ENCODE results near the gene TMEM132C.
A peak's percentile ranks its signal among the peaks of the same experiment; 100 is the strongest.

Gene TMEM132C

DNA sequence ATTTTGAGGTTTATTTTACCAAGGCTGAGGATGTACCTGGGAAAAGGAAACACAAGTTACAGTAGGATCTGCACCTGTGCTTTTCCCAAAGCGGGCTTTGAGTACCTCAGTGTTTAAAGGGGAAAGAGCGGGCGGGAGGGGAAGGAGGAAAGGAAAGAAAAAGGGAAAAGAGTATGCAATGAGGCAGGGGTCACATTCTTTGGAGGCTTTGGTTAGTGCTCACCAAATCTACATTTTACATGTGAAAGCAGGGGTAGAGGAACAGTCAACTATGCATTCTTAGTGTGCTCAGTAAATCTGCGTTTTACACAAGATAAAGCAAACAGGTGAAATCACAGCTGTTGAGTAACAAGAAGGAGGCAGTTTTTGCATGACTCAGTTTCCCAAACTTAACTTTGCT is 242.2 kb downstream of the TMEM132C start:
- no peak for DNase-seq

DNA sequence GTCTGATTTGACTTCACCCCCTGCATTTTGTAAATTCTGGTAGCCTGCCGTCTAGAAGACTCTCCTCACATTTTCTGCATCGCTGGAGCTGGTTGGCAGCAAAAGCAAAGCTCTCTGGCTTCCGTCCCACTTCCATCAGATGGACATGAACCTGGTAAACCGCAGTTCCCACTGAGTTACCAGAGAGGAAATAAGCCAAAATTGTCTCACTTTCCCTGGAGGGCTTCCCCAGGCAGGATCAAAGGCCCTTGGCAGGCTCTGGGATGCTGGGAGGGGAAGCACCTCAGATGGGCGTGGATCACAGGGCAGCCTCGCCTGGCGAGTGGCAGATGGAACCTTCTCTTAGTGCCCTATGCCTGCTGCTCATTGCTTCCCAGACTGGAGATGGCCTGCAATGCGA is 243.5 kb downstream of the TMEM132C start:
- DNase-seq = no peak

DNA sequence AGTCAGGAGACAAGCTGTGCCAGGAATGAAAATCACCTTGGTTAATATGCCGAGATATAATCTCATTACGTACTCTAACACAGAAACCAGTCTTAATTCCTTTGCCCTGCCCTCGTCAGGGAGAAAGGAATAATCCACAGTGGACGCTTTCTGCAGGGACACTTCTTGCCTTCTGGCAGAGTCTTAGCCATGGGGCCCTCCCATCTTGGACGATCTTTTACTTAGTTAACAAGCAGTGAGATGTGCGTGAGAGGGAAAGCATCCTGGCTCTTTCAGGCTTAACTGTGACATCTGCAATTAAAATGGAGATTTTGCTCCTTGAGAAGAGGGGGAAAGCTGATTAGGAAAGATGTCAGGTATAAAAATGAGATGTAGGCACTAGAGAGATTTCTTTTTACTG is 246.4 kb downstream of the TMEM132C start:
- DNase-seq = no peak

DNA sequence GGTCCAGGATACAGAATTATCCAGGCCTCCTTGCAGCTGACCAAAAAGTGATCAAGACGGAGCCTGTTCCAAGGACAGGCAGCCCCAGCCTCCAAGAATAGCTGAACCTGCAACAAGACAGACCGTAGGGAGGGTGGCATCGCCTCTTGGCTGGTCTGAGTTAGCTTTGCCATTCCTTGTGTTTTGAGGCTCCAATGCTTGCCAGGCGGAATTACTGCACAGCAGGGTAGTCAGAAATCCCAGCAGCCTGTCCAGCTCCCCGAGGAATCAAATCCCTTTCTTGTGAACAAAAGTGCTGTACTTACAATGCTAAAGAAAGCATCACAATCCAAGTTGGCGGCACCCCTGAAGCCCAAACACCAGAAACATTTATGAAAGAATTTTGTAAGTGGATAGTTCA is 246.9 kb downstream of the TMEM132C start:
- no peak for DNase-seq

DNA sequence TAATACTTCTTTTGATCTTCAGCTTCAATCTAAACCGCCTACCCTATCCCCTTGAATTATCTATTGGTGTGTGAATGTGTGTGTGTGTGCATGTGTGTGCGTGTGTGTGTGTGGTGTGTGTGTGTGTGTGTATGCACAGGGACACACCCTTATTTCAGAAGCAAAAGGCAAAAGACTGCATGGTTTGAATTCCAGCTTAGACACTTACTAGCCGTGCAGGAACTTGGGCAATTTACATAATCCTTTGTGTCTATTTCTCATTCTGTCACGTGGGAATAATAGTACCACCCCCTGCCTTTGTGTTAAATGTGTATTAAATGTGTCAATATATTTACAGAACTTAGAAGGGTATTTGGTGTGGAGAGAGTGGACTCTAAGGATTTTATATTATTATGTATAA is 251.7 kb downstream of the TMEM132C start:
- no peak for DNase-seq

- no peak for DNase-seq
These were observed 252.5 kb downstream of the TMEM132C start for GRCh38 chr12:128519426-128519825.

- DNase-seq = no peak
These were observed 255.0 kb downstream of the TMEM132C start for GRCh38 chr12:128521981-128522380.

DNA sequence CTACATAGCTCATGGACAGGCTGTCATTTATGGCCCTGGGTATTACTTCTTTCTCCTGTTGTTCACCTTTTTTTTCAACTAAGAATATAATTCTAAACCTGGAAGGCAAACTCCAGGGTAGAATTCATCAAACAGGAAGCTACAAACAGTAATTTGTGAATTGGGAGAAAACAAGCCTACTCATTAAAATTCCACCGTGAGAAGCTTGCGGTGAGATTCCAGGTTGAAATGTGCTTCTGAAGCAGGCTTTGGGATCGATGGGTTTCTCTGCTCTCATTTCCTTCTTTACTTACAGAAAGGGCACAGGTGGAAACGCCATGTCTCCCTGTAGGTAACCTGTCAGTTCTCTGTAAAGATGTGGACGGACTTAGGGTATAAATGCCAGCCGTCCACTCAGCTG is 257.5 kb downstream of the TMEM132C start:
- no peak for DNase-seq

DNA sequence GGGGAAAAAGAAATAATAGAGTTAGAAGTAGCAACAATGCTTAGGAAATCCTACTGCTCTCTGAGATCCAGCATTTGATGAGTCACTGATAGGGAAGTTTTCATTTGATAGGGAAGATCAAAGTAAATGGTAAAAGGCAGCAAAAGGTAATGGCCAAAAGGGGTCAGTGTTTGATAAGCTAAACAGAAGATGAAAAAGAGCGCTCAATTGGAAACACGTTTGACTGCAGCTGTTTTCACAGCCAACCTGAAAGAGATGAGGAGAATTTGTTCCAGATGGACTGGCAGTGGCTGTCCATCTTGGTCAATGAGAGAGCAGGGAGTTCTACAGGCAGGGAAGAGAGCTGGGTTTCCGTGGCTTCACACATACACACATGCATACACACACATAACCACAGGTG is 264.2 kb downstream of the TMEM132C start:
- peak; percentile 17 for DNase-seq

DNA sequence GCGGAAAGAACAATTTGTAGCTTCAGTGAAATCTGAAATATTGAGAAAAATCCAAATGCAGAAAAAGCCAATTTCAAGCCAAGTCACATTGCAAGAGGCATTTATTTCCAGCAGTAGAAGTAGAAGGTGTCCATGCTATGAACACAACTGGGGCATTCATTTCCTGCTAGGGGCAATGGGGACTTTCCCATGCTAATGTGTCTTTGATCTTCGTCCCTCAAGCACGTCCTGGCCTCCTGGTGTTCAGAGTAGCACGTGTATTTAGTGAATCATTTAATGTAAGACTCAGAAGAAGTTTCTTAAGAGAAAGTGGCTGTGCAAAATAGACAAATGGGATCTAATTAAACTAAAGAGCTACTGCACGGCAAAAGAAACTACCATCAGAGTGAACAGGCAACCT is 267.9 kb downstream of the TMEM132C start:
- peak; percentile 17 for DNase-seq

GRCh38 chr12:128536810-128537209 is 269.8 kb downstream of the TMEM132C start:
- DNase-seq = no peak

DNA sequence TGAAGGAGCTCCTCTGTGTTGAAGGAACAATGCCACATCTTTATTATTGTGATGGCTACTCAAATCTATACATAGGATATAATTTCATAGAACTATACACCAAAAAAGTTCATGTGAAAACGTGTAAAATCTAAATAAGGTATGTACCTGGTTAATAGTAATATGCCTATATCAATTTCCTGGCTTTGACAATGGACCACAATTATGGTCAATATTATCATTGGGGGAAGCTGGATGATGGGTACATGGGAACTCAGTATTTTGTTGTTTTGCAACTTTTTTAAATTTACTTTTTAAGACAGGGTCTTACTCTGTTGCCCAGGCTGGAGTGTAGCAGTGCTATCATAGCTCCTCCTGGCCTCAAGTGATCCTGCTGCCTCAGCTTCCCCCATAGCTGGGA is 270.7 kb downstream of the TMEM132C start:
- no peak for DNase-seq

DNA sequence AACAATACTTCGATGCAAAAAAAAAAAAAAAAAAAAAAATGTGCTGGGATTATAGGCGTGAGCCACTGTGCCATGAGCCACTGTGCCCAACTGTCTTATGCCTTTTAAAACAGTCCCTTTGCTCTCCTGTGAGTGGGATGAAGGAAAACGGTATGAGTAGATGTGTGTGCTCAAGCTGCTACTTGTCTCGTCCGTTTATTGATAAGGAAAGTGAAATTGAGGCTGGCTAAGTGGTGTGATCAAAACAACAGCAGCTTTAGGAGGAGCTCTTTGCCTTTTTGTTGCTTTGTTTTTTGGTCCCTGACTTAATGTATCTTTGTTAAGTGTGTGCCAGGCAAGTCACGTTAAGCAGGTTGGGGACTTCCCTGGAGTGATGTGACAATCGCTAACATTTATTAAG is 275.9 kb downstream of the TMEM132C start:
- DNase-seq = peak; percentile 5

DNA sequence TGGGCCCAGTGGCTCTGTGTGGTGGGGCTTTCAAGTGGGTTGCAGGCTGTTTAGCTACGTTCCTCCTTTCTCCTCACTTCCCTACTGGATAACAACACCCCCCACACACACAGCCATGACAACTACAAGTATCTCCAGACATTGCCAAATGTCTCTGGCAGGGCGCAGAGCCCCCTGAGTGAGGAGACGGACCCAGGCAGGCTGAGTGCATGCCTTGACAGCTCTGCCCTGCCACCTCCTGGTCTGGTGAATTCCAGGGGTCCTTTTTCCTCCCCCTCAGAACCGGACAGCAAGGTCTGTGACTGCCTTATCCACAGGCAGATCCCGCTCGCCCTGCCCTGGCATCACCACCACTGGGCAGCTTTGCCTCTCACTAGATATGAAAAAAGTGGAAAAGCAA is 276.5 kb downstream of the TMEM132C start:
- no peak for DNase-seq

DNA sequence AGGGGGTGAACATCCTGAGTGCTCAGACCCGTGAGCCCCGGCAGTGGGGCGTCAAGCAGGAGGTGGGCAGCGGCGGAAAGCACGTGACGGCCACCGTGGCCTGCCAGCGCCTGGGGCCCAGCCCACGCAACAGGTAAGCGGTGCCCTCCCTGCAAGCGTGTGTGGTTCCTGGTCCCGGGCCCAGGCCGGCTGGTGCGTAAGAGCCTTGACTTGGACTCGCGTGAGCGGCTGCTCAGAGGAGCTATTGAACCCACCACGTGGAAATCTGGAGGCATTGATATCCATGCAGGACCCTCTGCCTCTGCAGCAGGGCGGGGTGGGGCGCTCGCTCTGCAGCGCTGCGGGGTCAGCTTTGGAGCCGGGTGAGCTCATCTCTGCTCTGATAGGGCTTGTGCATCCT is 277.0 kb downstream of the TMEM132C start:
- DNase-seq = no peak

- DNase-seq = no peak
These were observed 282.0 kb downstream of the TMEM132C start for GRCh38 chr12:128548949-128549348.

DNA sequence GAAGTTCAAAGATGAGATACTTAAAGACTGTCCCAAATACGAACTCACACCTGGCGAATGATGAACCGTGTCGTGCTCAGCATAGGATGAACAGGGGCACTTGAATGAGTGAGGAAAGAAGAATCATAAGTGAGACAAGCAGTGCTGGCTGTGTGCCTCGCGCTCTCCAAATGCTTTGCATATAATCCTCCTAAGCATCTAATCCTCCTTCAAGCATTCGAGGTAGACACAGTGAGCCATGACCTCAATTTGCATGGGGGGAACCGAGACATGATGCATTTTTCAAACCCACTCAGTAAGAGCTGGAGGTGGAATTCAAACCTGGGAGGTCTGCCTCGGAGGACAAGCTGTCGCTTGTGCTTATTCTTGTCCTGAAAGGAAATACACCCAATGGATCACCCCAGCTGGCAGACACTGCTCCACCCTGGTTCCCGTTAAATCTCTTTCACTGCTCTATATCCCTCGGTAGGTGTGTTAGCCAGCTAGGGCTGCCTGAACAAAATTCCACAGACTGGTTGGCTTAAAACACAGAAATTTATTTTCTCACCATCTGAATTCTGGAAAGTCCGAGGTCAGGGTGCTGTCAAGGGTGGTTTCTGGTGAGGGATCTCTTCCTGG is 282.7 kb downstream of the TMEM132C start:
- no peak for DNase-seq

- DNase-seq = no peak
These were observed 284.3 kb downstream of the TMEM132C start for GRCh38 chr12:128551266-128551665.

DNA sequence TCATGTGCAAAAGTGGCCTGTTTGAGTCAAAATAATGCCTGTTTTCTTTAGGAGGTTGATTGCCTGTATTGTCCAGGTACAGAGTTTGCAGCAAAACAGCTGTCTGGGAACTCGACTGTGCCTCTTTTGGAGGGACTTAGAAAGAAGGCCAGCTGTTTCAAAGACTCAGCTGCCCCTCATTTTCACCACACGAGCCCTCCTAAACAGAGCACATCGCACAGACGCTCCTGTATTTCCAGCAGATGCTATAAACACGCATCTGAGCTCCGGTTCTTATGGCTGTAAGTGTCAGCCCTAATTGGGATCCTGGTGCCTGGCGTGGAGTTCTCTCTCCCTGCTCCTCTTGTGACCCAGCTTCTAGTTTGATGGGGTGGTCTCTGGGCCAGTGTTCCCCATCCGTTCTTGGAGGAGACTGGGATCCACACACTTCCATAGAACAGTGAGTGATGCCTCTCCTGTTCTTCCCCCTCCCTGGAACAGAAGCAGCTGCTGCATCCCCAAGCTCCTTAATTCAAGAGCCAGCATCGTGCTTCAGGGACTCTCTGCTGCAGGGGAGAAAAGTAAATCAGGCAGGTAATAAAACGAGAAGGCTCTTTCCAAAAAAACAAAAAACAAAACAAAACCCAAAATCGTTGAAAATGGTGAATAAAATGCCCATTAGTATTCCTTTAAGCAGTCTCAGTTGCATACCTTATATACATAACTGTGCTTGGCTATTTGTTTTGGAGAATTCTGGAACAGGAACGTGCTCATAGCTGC is 287.8 kb downstream of the TMEM132C start:
- DNase-seq = no peak

DNA sequence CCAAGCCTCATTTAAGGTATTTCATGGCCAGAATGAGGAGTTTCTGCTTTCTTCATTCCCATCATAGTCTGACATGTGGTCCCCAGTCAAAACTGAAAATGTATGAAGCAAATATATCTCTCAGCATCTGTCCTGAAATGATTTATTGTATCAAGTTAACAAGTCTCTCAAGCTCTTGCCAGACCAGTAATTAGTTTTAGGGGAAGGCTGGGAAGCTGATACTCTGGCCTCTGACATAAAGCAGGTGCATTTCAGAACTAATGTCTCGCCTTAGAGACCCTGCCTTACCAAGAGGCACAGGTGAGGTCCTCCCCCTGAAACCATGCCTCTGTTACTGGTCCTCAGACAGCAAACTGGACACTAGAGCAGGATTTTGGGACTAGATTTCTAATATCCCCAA is 290.3 kb downstream of the TMEM132C start:
- no peak for DNase-seq

DNA sequence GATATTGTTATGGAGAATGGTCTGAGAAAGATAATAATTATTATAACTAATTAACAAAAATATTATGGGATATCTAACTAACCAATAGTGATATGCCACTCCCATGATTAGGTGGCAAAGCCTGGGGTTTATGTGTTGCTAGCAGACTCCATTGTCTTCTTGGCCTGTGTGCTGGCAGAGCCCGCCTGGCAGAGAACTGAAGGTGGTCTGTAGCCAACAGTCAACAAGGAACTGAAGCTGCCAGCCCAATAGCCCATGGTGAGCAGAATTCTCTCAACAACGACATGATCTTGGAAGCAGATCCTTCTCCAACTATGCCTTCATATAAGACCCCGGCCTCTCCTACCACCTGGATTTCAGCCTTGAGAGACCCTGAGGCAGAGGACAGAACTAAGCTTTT is 298.0 kb downstream of the TMEM132C start:
- DNase-seq = no peak

DNA sequence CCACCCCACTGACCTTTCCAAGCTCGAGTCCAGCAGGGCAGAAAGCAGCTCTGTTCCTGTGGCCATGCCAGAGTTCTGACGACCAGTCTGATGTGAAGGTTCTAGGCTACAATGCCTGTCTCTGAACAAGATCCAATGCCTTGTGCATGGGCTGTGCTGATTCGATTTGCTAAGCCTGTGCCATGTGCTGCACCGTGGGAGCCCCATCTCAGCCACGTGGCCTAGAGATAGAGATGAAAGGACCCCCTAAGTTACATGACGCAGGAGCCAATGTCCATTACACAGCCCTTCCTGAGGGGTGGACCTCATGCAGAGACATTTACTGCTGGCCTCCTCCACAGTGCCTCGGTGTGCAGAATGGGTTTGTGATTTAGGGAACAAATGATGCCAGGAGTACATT is 300.8 kb downstream of the TMEM132C start:
- no peak for DNase-seq

- DNase-seq = peak; percentile 22
These were observed 303.5 kb downstream of the TMEM132C start for GRCh38 chr12:128570191-128571065.
